Dermis lymphatic vessel endothelial cell (primary cell): ENCODE data around the gene OR1S2. TPM values are rescaled to one million over a fixed set of nuclear protein-coding genes. Genes with fewer than 3 reads are reported as not detected.

ENCODE experiments used
- total RNA-seq: library from RNA; depleted of rRNA; stranded (reverse); fragments of >200 nt; gene quantifications from 2 replicates; pipeline ENCODE4 v1.2.1, GENCODE V29; 2014

The OR1S2 gene
- not detected in 2 replicates for total RNA-seq

DNA sequence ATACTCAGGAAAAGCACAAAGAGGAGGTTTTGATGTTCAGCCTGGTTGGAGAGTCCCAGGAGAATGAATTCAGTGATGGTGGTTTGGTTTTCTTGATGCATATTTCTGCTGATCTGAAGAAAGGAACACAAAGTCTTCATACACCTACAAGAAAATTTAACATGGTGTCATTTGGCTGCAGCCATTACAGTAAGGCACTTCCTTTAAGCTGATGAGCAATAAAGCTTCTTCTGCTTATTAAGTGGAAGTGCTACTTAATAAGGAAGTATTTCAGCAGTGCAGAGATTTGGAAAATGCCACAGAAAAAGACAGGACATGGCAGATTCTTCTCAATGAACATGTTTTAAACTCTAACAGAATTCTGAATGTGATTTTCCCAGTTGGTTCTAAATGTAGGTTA lies at the start of gene OR1S2:
OR1S2 (minus strand) TSS at position 101 of the 400 bp plus-strand sequence; CDS start at position 101, 0 bp downstream.

GRCh38 chr11:58212420-58212819 lies 8.5 kb upstream of the OR1S2 start, which contains the start of gene OR1S1:
TSS of gene OR1S1 (plus strand) at chr11:58212720.

DNA sequence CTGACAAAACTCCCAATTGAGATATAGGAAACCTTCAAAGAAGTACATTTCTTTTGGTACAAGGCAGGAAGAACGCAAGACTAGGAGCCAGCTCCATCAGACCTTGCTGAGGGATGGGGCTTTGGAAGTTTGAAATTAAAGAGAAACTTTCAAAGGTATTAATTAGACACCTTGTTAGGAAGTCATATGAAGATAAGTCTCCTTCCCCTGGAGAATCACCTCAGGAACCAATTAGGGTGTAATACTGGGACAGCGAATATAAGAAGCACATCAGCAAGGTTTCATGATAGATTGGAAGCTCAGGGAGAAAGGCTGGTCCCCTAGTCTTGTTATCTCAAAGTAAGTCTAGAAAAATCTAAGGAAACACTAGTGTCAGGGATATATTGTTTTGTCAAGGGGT lies 15.2 kb downstream of the OR1S2 start, which contains the start of gene OR9Q2:
OR9Q2 (plus strand) TSS at position 301 of the 400 bp plus-strand sequence. CDS start 1,421 bp downstream, outside the sequence.

Other genes with a start within 250 kb of the OR1S2 start
- not detected in 2 replicates for gene OR9Q1, start 180.3 kb downstream of the OR1S2 start, total RNA-seq
- gene OR6Q1, start 173.2 kb downstream of the OR1S2 start, total RNA-seq, result not detected in 2 replicates
- not detected in 2 replicates for gene OR9I1, start 78.6 kb downstream of the OR1S2 start, total RNA-seq
- gene OR9Q2, start 15.1 kb downstream of the OR1S2 start, total RNA-seq, result not detected in 2 replicates
- not detected in 2 replicates for gene OR1S1, start 8.6 kb upstream of the OR1S2 start, total RNA-seq
- gene OR10Q1, start 24.8 kb upstream of the OR1S2 start, total RNA-seq, result not detected in 2 replicates
- not detected in 2 replicates for gene OR10W1, start 64.1 kb upstream of the OR1S2 start, total RNA-seq
- gene OR5B17, start 154.9 kb upstream of the OR1S2 start, total RNA-seq, result not detected in 2 replicates
- gene OR5B3, start 202.7 kb upstream of the OR1S2 start, total RNA-seq, result not detected in 2 replicates
- gene OR5B2, start 224.0 kb upstream of the OR1S2 start, total RNA-seq, result not detected in 2 replicates
- not detected in 2 replicates for gene OR5B12, start 238.1 kb upstream of the OR1S2 start, total RNA-seq